ENCODE measurements around the gene UBXN6. TPM values are rescaled to one million over a fixed set of nuclear protein-coding genes. Genes with fewer than 3 reads are reported as not detected.
A peak's percentile ranks its signal among the peaks of the same experiment; 100 is the strongest.

The UBXN6 gene
- total RNA-seq, 4 donors from 2014 or later: 40.7 to 72.9 (median 50.8) TPM

- 90 to 92% methylated on average over 3 of the region's 3 CpGs for WGBS, 2 donors
- peaks cover 0 to 43% (median 0%) of the 10 kb centered on the region in 3 donors for H3K36me3 ChIP-seq
- no peaks in the 10 kb centered on the region for H3K27me3 ChIP-seq
- no peaks in the 10 kb centered on the region for H3K9me3 ChIP-seq
- TF ChIP-seq CTCF (IDR thresholded peaks at IDR 0.05): no peak
- H3K27ac ChIP-seq: no peak overlapping the region
- no peak for DNase-seq
- intact Hi-C loops (cut with DNase I): no loop called here
- peaks cover 0 to 15% (median 0%) of the 10 kb centered on the region in 3 donors for H3K4me1 ChIP-seq
- H3K4me3 ChIP-seq: no peak overlapping the region
Observed at GRCh38 chr19:4413588-4413987, 44.0 kb downstream of the UBXN6 start.

GRCh38 chr19:4409123-4409933, 48.3 kb downstream of the UBXN6 start:
- intact Hi-C loops (cut with DNase I): no loop called here
- no peaks in the 10 kb centered on the region for H3K27me3 ChIP-seq
- H3K4me1 ChIP-seq: peaks cover 0 to 1% (median 0%) of the 10 kb centered on the region in 3 donors
- H3K4me3 ChIP-seq: no peak overlapping the region
- H3K9me3 ChIP-seq: no peaks in the 10 kb centered on the region
- no peak for DNase-seq
- no peak overlapping the region for H3K27ac ChIP-seq
- TF ChIP-seq CTCF (IDR thresholded peaks at IDR 0.05) (no peak), POLR2A (IDR thresholded peaks at IDR 0.05) (no peak)
- H3K36me3 ChIP-seq: peaks cover 0 to 43% (median 0%) of the 10 kb centered on the region in 3 donors
- WGBS, 2 donors: 88 to 90% methylated on average over 17 to 21 of the region's 23 CpGs

GRCh38 chr19:4406626-4407025, 51.0 kb downstream of the UBXN6 start:
- Histone ChIP-seq H3K9me3 (no peaks in the 10 kb centered on the region), H3K36me3 (peaks cover 0 to 23% (median 0%) of the 10 kb centered on the region in 3 donors), H3K27ac (no peak overlapping the region), H3K4me1 (peaks cover 12 to 21% (median 14%) of the 10 kb centered on the region in 3 donors), H3K27me3 (no peaks in the 10 kb centered on the region), H3K4me3 (no peak overlapping the region)
- no peak for TF ChIP-seq POLR2A (IDR thresholded peaks at IDR 0.05)
- TF ChIP-seq CTCF (IDR thresholded peaks at IDR 0.05): no peak
- WGBS, 2 donors: 97% methylated on average over 7 of the region's 7 CpGs
- no peak for DNase-seq
- intact Hi-C loops (cut with DNase I): no loop called here

- H3K4me1 ChIP-seq: peaks cover 13 to 28% (median 20%) of the 10 kb centered on the region in 3 donors
- DNase-seq: no peak
- TF ChIP-seq POLR2A (IDR thresholded peaks at IDR 0.05) (no peak), CTCF (IDR thresholded peaks at IDR 0.05) (no peak)
- H3K27me3 ChIP-seq: no peaks in the 10 kb centered on the region
- peaks cover 0 to 22% (median 0%) of the 10 kb centered on the region in 3 donors for H3K36me3 ChIP-seq
- no peak overlapping the region for H3K4me3 ChIP-seq
- 78 to 85% methylated on average over 8 of the region's 8 CpGs for WGBS, 2 donors
- no peak overlapping the region for H3K27ac ChIP-seq
- intact Hi-C loops (cut with DNase I): no loop called here
- no peaks in the 10 kb centered on the region for H3K9me3 ChIP-seq
Observed at GRCh38 chr19:4405977-4406376, 51.6 kb downstream of the UBXN6 start.

- peaks cover 22 to 48% (median 29%) of the 10 kb centered on the region in 3 donors for H3K4me1 ChIP-seq
- H3K27me3 ChIP-seq: no peaks in the 10 kb centered on the region
- peak overlapping the region; percentile 85 to 99 (median 95) for H3K27ac ChIP-seq
- H3K9me3 ChIP-seq: no peaks in the 10 kb centered on the region
- DNase-seq: no peak
- H3K36me3 ChIP-seq: peaks cover 0 to 8% (median 0%) of the 10 kb centered on the region in 3 donors
- 6 to 20% methylated on average over 11 to 18 of the region's 32 CpGs for WGBS, 2 donors
- no peak for TF ChIP-seq CTCF (IDR thresholded peaks at IDR 0.05)
- TF ChIP-seq POLR2A (IDR thresholded peaks at IDR 0.05): no peak
- intact Hi-C loops (cut with DNase I): no loop called here
- H3K4me3 ChIP-seq: peak overlapping the region; percentile 69 to 98 (median 90)
Observed at GRCh38 chr19:4403005-4403761, 54.4 kb downstream of the UBXN6 start.
